Epithelial cell of proximal tubule (primary cell): Measurements from ENCODE around the gene MAP7D3. TPM values are rescaled to one million over a fixed set of nuclear protein-coding genes. Genes with fewer than 3 reads are reported as not detected.

Experiments used
- total RNA-seq: library from RNA; depleted of rRNA; stranded (reverse); fragments of >200 nt; gene quantifications from 2 replicates; pipeline ENCODE4 v1.2.3, GENCODE V29; 2015

Gene MAP7D3
- total RNA-seq, 1 donor from 2014 or later, result 18.6 TPM

Other genes starting within 250 kb of the MAP7D3 start
- 5.4 and 15.5 TPM in 2 replicates for gene FHL1, start 103.9 kb downstream of the MAP7D3 start, total RNA-seq
- gene ADGRG4, start 49.6 kb upstream of the MAP7D3 start, total RNA-seq, result not detected in 2 replicates
- not detected in 2 replicates for gene BRS3, start 236.5 kb upstream of the MAP7D3 start, total RNA-seq
- gene HTATSF1, start 246.2 kb upstream of the MAP7D3 start, total RNA-seq, result 37.0 and 48.1 TPM in 2 replicates